BJ (cell line): ENCODE measurements around the gene TCP11. TPM values are rescaled to one million over a fixed set of nuclear protein-coding genes. Genes with fewer than 3 reads are reported as not detected.
A peak's percentile ranks its signal among the peaks of the same experiment; 100 is the strongest.

Source experiments
- CTCF ChIA-PET: fragments of 350-600 bp; formaldehyde crosslinking; extraction: SDS; loops from one replicate; lab custom pipeline; 2021; ENCODE audit warnings: antibody characterized with exemption, inconsistent platforms; lab: Yijun Ruan, JAX
- POLR2A ChIA-PET: fragments of 300-600 bp; sonication (Branson Sonifier 250); formaldehyde crosslinking; extraction: SDS; loops from one replicate; lab custom pipeline; 2021; ENCODE audit warnings: antibody characterized with exemption; lab: Charles Lee
- DNase-seq: peaks from one replicate; pipeline ENCODE4 v3.0.0-alpha.2; 2011; ENCODE audit warnings: low read depth
- H3K27me3 ChIP-seq: 2 replicates; pipeline ENCODE4 v1.6.0; 2011; ENCODE audit warnings: low read length; ENCODE audit not compliant: control insufficient read depth, insufficient read depth
- H3K36me3 ChIP-seq: 2 replicates; pipeline ENCODE4 v1.5.1; 2011; ENCODE audit warnings: low read length; ENCODE audit not compliant: control insufficient read depth, insufficient read depth
- H3K4me3 ChIP-seq: 2 replicates; pipeline ENCODE4 v1.5.1; 2011; ENCODE audit warnings: low read depth, mild to moderate bottlenecking, control low read depth, low read length
- polyA plus RNA-seq: library from polyadenylated mRNA; depleted of rRNA; stranded (reverse); fragments of >200 nt; gene quantifications from 2 replicates; pipeline ENCODE4 v1.2.3, GENCODE V29; 2011
- TF ChIP-seq, protein P1 (sequence below): IDR thresholded peaks from 2 replicates; pipeline ENCODE4 v1.5.1; 2011; ENCODE audit warnings: low read depth, mild to moderate bottlenecking, control low read depth, inconsistent platforms, low read length, moderate library complexity; ENCODE audit not compliant: insufficient read depth

TCP11 gene
- polyA plus RNA-seq, 1 experiment = 0.23 TPM

DNA sequence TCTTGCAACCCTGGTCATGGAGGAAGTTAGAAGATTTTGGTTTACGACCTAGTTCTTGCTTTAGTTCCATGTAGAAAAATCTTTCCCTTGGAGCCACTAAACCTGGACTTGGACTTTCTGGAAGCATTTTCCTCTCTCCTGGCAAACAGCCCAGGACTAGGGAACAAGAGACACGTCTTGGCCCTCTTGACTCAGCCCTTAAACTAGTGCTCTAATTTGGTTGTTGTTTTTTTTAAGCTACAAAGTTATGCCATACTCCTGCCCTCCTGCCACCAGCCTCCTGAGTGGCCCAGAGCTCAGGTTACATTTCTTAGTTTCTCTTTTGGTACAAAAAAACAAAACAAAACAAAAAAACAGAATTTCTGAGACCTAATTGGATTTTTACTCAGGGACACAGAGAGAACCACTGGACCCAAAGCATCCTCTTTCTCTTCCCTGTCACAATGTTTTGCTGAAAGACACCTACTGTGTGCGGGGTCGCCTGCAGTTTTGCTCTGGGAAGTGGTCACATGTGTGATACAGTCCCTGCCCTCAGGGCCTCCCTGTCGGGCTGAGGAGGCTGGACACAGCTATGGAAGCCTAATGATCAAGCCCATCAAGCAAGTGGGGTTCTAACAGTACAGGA is 40.3 kb upstream of the TCP11 start:
- TF ChIP-seq, protein P1, sequence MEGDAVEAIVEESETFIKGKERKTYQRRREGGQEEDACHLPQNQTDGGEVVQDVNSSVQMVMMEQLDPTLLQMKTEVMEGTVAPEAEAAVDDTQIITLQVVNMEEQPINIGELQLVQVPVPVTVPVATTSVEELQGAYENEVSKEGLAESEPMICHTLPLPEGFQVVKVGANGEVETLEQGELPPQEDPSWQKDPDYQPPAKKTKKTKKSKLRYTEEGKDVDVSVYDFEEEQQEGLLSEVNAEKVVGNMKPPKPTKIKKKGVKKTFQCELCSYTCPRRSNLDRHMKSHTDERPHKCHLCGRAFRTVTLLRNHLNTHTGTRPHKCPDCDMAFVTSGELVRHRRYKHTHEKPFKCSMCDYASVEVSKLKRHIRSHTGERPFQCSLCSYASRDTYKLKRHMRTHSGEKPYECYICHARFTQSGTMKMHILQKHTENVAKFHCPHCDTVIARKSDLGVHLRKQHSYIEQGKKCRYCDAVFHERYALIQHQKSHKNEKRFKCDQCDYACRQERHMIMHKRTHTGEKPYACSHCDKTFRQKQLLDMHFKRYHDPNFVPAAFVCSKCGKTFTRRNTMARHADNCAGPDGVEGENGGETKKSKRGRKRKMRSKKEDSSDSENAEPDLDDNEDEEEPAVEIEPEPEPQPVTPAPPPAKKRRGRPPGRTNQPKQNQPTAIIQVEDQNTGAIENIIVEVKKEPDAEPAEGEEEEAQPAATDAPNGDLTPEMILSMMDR = no peak
- Histone ChIP-seq H3K36me3 (no peaks in the 10 kb centered on the region), H3K4me3 (no peak overlapping the region), H3K27me3 (no peaks in the 10 kb centered on the region)
- peak; percentile 46 for DNase-seq
- ChIA-PET POLR2A (interaction anchor here (0.5 to 0.9 kb wide), 2 partner anchors 21 to 190 kb away, joined by 3 to 4 read pairs; no protein-coding TSS in a partner anchor), CTCF (interaction anchor here (1.3 to 3.4 kb wide), 3 partner anchors 24 to 59 kb away, joined by 4 to 12 read pairs (median 5); no protein-coding TSS in a partner anchor)

DNA sequence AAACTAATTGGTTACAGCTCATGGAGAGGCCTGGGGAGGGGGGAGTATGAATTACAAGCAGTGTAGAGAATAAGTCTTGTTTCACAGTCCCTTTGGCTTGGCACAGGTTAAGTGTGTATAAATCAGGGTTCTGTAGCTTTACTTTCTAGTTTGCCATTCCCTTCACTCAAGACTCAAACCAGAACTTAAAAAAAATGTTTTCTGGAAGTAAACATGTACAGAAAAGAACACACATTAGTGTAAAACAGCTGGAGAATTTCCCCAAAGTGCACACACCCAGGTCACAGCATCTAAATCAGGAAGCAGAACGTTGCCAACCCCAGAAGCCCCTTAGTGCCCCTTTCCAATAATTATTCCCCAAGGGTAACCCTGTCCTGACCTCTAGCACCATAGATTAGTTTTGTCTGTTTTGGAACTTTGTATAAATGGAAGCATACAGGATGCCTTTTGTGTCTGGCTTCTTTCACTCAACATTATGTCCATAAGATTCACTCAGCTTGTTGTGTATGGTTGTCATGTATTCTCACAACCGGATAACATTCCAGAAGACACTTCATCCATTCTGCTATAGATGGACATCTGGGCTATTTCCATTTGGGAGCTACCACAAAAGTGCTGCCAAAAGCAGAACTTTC is 38.9 kb upstream of the TCP11 start:
- POLR2A ChIA-PET = no interaction called here
- Histone ChIP-seq H3K27me3 (no peaks in the 10 kb centered on the region), H3K36me3 (no peaks in the 10 kb centered on the region), H3K4me3 (no peak overlapping the region)
- DNase-seq = no peak
- CTCF ChIA-PET = interaction anchor here (1.3 to 3.4 kb wide), 3 partner anchors 25 to 61 kb away, joined by 4 to 12 read pairs (median 4); no protein-coding TSS in a partner anchor
- TF ChIP-seq, protein P1 = no peak

DNA sequence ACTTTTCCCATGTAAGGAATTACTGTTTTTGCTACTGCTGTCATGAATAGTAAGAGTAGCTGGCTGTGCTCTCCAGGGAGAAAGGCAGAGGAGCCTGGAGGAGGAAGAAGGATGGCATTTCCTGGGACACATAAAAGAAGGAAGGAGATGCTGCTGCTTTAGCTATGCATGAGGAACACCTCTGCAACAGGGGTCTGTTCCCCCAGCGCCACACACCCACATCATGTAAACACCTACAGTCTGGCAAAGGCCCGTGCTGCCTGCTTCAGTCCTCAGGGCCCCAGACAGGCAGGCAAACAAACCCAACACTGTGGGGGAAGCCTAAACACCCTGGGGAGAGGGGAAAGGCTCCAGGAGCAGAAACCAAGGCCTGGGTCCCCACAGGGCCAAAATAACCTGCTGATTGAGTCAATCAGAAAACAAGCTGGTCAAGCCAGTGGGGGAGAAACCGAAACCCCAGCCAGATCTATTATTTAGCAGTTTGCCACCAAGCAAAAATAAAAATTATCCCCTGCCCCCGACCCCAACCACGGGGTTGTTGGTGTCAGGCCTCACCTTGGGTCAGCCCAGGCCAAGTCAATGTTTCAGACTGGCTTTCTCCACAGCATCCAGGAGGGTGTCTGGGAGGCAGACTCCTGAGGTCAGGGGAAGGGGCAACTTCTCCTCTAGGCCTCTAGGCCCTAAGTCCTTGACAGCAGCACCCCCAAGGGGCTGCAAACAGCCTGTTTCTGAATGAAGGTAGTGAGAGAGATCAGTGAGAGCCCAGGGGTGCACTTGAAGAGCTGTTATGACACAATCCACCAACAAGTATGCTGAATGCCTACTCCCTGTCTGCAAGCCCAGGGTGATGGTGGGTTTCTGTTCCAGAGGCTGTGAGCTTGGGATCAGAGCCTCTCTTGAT is 38.0 kb upstream of the TCP11 start:
- CTCF ChIA-PET = interaction anchor here (0.9 to 3.4 kb wide), 6 partner anchors 17 to 62 kb away, joined by 3 to 12 read pairs (median 4); no protein-coding TSS in a partner anchor
- Histone ChIP-seq H3K4me3 (no peak overlapping the region), H3K36me3 (no peaks in the 10 kb centered on the region), H3K27me3 (no peaks in the 10 kb centered on the region)
- TF ChIP-seq, protein P1 = no peak
- no peak for DNase-seq
- POLR2A ChIA-PET = no interaction called here

DNA sequence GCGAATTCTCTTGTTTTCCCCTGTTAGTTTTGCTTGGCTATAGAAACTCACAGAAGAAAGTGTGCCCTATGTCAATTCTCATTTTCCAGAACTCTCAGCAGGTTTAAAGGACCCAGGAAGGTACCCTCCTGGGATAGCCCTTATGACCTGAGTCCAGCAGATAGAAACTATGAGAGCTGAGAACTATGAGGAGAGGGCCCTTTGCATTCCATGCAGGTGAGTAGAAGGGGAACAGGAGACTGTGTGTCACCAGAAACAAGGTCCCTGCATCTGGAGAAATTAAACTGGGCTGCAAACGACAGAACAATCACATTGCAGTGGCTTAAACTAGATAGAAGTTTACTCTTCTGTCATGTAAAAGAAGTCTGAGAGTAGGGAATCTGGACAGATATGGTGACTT is 36.9 kb upstream of the TCP11 start:
- no peak for DNase-seq
- ChIA-PET CTCF (interaction anchor here (1.3 to 1.5 kb wide), 2 partner anchors 18 to 63 kb away, joined by 3 read pairs; no protein-coding TSS in a partner anchor), POLR2A (no interaction called here)
- Histone ChIP-seq H3K4me3 (no peak overlapping the region), H3K27me3 (no peaks in the 10 kb centered on the region), H3K36me3 (no peaks in the 10 kb centered on the region)
- TF ChIP-seq, protein P1 = no peak
